HepG2 (cell line): ENCODE measurements around the gene PRXL2B. TPM values are rescaled to one million over a fixed set of nuclear protein-coding genes. Genes with fewer than 3 reads are reported as not detected.

ENCODE experiments used
- AGO1 ChIP-seq: fragments of 200-400 bp; formaldehyde crosslinking; IDR thresholded peaks from 2 replicates; pipeline ENCODE4 v1.6.1; 2017; ENCODE audit warnings: mild to moderate bottlenecking, low read depth, low read length, moderate library complexity; ENCODE audit not compliant: poor library complexity, severe bottlenecking
- ATF4 ChIP-seq, 2 experiments: fragments of 450-650 bp in 1 of 2; sonication (generic) in 1 of 2; formaldehyde crosslinking; IDR thresholded peaks; 2 replicates each; pipeline versions ENCODE4 v1.5.0 to v1.8.0; 2020 to 2022; ENCODE audit warnings: mild to moderate bottlenecking in 1 of 2, missing genetic modification reagents in 1 of 2
- BHLHE40 ChIP-seq: IDR thresholded peaks from 2 replicates; pipeline ENCODE4 v1.6.1; 2011; ENCODE audit warnings: low read length, improper control_type of control experiment
- DR1 ChIP-seq: sonication (generic); formaldehyde crosslinking; IDR thresholded peaks from 2 replicates; pipeline ENCODE4 v1.8.0; 2021; ENCODE audit warnings: mild to moderate bottlenecking, missing genetic modification reagents, inconsistent platforms
- EEA1 ChIP-seq: sonication (generic); formaldehyde crosslinking; IDR thresholded peaks from 2 replicates; pipeline ENCODE4 v1.5.1; 2020; ENCODE audit warnings: mild to moderate bottlenecking, missing genetic modification reagents, borderline replicate concordance
- HCFC1 ChIP-seq: fragments of 150-350 bp; IDR thresholded peaks from 2 replicates; pipeline ENCODE4 v1.6.1; 2014; ENCODE audit warnings: low read depth, low read length
- IRF2 ChIP-seq: IDR thresholded peaks from 2 replicates; pipeline ENCODE4 v1.6.1; 2018; ENCODE audit warnings: missing genetic modification reagents, missing compliant biosample characterization
- KLF9 ChIP-seq: IDR thresholded peaks from 2 replicates; pipeline ENCODE4 v1.6.1; 2016; ENCODE audit warnings: low read depth
- MEF2D ChIP-seq: sonication (generic); formaldehyde crosslinking; IDR thresholded peaks from 2 replicates; pipeline ENCODE4 v1.5.1; 2020; ENCODE audit warnings: mild to moderate bottlenecking, missing genetic modification reagents
- NFKBIZ ChIP-seq: IDR thresholded peaks from 2 replicates; pipeline ENCODE4 v1.6.1; 2018; ENCODE audit warnings: missing genetic modification reagents, missing compliant biosample characterization
- PRDM10 ChIP-seq: sonication (generic); formaldehyde crosslinking; IDR thresholded peaks from 2 replicates; pipeline ENCODE4 v1.4.0; 2020; ENCODE audit warnings: low read depth, missing genetic modification reagents
- SALL2 ChIP-seq: sonication (generic); formaldehyde crosslinking; IDR thresholded peaks from 2 replicates; pipeline ENCODE4 v1.8.1; 2023; ENCODE audit warnings: mild to moderate bottlenecking, missing genetic modification reagents, inconsistent platforms
- SRY ChIP-seq: sonication (generic); formaldehyde crosslinking; IDR thresholded peaks from 2 replicates; pipeline ENCODE4 v1.8.0; 2022; ENCODE audit warnings: mild to moderate bottlenecking, missing genetic modification reagents
- ZBTB7B ChIP-seq: sonication (generic); formaldehyde crosslinking; IDR thresholded peaks from 2 replicates; pipeline ENCODE4 v1.4.0; 2020; ENCODE audit warnings: missing genetic modification reagents
- ZNF230 ChIP-seq: sonication (generic); formaldehyde crosslinking; IDR thresholded peaks from 2 replicates; pipeline ENCODE4 v1.4.0; 2020; ENCODE audit warnings: mild to moderate bottlenecking, missing genetic modification reagents
- ZNF547 ChIP-seq: sonication (generic); formaldehyde crosslinking; IDR thresholded peaks from 2 replicates; pipeline ENCODE4 v1.5.1; 2020; ENCODE audit warnings: mild to moderate bottlenecking, missing genetic modification reagents
- ZNF574 ChIP-seq: sonication (generic); formaldehyde crosslinking; IDR thresholded peaks from 2 replicates; pipeline ENCODE4 v1.4.0; 2020; ENCODE audit warnings: missing genetic modification reagents
- ZNF576 ChIP-seq: sonication (generic); formaldehyde crosslinking; IDR thresholded peaks from 2 replicates; pipeline ENCODE4 v1.4.0; 2020; ENCODE audit warnings: mild to moderate bottlenecking, missing genetic modification reagents
- ZNF615 ChIP-seq: sonication (generic); formaldehyde crosslinking; IDR thresholded peaks from 2 replicates; pipeline ENCODE4 v1.5.0; 2020; ENCODE audit warnings: mild to moderate bottlenecking, missing genetic modification reagents, borderline replicate concordance
- ZNF670 ChIP-seq: sonication (generic); formaldehyde crosslinking; IDR thresholded peaks from 2 replicates; pipeline ENCODE4 v1.8.0; 2022; ENCODE audit warnings: mild to moderate bottlenecking, missing genetic modification reagents, borderline replicate concordance
- ZNF784 ChIP-seq: sonication (generic); formaldehyde crosslinking; IDR thresholded peaks from 2 replicates; pipeline ENCODE4 v1.5.1; 2020; ENCODE audit warnings: missing genetic modification reagents, mild to moderate bottlenecking, borderline replicate concordance
- ZNF792 ChIP-seq: IDR thresholded peaks from 2 replicates; pipeline ENCODE4 v1.6.1; 2016
- polyA plus RNA-seq, 8 experiments: library from polyadenylated mRNA; depleted of rRNA in 3 of 8; stranded (reverse) in 7 of 8; unstranded in 1 of 8; fragments of >200 nt; fragmentation: Illumina TruSeq in 4 of 8; extraction: Trizol in 4 of 8; gene quantifications; 2 replicates each; pipeline versions ENCODE4 v1.2.1 to v1.2.3, GENCODE V29; 2011 to 2016; ENCODE audit warnings: low read depth in 4 of 8, missing spikeins in 1 of 8, mixed read lengths in 1 of 8; ENCODE audit not compliant: insufficient read depth in 1 of 8
- total RNA-seq, 5 experiments: library from RNA; depleted of rRNA; stranded (reverse); fragments of >200 nt; fragmentation: Illumina TruSeq; extraction: Trizol; gene quantifications; 2 replicates each; pipeline ENCODE4 v1.2.3, GENCODE V29; 2016; ENCODE audit warnings: low read depth in 1 of 5

Gene PRXL2B
- total and polyA plus RNA-seq, 2 of the 13 experiments (the other 11 are each of a cell fraction or from before 2014, with no cell fraction given) = 16.8 to 22.1 TPM

GRCh38 chr1:2556678-2557481 is 29.7 kb upstream of the PRXL2B start (continued):
- TF ChIP-seq DR1 (no peak), ZNF670 (CRISPR knock-in tag) (no peak), AGO1 (peak; percentile 61), HCFC1 (no peak), ZNF547 (CRISPR knock-in tag) (peak; percentile 81), ZNF576 (CRISPR knock-in tag) (no peak), KLF9 (no peak), BHLHE40 (no peak), ZNF792 (CRISPR knock-in tag) (no peak), PRDM10 (no peak), IRF2 (no peak), ZNF615 (CRISPR knock-in tag) (no peak), ATF4 (CRISPR knock-in tag; IDR thresholded peaks at IDR 0.05) (no peak), ZNF574 (CRISPR knock-in tag) (no peak; the same call in 1 of the 2 replicates), ZNF784 (CRISPR knock-in tag) (no peak), SRY (CRISPR knock-in tag) (no peak), ZBTB7B (peak; percentile 54; the same call in 1 of the 2 replicates), MEF2D (CRISPR knock-in tag) (no peak; the same call in 1 of the 2 replicates), NFKBIZ (no peak), ZNF230 (CRISPR knock-in tag) (0 out of 2 replicates have a peak, but pooled peaks have one; percentile 18), EEA1 (no peak), SALL2 (no peak)
